ENCODE results near the gene CLEC1A.

The CLEC1A gene, protein sequence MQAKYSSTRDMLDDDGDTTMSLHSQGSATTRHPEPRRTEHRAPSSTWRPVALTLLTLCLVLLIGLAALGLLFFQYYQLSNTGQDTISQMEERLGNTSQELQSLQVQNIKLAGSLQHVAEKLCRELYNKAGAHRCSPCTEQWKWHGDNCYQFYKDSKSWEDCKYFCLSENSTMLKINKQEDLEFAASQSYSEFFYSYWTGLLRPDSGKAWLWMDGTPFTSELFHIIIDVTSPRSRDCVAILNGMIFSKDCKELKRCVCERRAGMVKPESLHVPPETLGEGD

DNA sequence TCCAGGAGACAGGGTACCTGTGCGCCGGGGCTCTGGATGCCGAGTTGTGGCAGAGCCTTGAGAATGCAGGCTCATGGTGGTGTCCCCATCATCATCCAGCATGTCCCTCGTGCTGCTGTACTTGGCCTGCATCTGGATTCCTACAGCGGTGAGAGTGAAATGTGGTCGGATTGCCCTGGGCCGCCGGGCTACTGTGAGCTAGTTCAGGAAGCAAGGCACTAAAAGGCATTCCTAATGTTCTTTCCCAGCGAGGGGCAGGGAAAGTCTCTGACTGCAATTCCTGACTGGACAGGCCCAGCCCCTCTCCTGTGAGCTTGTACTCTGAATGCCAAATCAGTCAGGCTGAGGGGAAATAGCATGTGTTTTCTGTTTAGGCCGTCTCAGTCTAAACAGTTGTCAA lies at the start of gene CLEC1A:
Gene CLEC1A (minus strand): TSS at position 195 of the 400 bp plus-strand sequence. CDS start 63 bp downstream, at position 132.
- no peak for DNase-seq

DNA sequence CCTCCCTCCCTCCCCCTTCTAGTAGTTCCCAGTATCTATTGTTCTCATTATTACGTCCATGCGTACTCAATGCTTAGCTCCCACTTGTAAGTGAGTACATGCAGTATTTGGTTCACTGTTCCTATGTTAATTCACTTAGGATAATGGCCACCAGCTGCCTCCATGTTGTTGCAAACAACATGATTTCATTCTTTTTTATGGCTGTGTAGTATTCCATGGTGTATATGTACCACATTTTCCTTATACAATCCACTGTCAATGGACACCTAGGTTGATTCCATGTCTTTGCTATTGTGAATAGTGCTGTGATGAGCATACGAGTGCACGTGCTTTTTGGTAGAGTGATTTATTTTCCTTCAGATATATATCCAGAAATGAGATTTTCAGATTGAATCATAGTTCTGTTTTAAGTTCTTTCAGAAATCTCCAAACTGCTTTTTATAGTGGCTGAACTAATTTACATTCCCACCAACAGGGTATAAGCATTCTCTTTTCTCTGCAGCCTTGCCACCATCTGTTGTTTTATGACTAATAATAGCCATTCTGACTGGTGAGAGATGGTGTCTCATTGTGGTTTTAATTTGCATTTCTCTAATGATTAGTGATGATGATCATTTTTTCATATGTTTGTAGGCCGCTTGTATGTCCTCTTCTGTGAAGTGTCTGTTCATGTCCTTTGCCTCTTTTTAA lies 49.1 kb upstream of the CLEC1A start:
- DNase-seq = no peak

DNA sequence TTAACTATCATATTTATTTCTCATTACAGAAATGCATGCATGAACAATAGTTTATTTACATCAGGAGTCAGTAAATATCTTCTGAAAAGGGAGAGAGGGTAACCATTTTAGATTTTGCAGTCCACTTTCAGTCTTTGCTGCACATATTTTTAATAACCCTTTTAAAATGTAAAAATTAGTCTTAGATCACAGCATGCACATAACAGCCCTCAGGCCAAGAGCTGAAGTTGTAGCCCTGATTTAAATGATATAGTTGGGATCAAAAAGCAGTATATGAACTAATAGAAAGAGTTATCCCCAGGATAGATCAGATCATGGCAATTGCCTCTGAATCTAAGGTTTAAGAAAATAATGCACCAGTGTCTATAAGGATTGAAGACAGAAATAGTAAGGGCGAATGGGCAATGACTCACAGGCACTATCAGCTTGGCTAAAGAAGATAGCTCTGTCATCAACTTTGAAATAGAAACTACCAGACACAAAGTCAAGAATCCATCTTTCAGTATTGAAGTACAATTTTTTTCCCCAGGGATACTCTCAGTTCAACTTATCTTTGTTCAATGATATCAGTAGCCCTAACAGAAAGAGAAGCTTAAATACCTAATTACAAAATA lies 44.3 kb upstream of the CLEC1A start:
- no peak for DNase-seq

DNA sequence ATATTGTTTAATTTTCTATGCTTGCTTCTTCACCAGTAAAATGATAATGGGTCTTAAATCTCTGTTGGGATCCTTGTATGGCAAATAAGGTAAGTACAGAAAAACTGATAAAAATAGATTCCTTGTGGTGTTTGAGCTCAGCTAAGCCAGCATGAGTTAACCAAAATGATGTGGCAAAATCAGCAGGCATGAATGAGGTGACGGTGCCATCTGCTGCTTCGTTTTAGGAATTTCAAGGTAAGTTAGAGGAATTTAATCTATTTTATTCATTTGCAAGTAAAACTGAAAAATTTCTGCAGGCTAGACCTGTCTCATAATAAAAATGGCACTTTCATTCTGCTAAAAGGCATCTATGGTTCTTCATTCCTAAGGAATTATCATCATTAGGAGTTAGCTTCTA lies 41.2 kb upstream of the CLEC1A start:
- peak; percentile 9 for DNase-seq

DNA sequence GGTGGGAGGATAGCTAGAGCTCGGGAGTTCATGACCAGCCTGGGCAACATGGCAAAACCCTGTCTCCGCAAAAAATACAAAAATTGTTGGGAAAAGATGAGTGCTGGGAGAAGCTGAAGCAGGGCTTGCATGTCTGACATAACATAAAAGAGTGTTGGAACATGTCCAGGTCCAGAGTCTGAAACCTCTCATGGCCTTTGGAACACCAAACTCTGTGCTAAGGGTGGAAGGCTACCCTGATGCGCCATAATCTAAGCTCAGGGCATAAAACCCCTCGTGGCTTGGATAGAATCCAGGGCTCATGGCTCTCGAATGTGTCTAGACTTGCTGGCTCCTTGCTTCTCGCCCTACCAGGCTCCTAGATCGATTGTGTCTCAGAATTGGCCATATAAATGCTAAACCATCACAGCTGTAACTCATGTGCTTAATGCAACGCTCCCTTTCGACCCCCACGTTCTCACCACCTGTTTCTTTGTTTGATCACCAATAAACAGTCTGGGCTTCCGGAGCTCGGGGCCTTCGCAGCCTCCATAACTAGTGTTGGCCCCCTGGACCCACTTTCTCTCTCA lies 37.9 kb upstream of the CLEC1A start:
- DNase-seq = peak; percentile 3

DNA sequence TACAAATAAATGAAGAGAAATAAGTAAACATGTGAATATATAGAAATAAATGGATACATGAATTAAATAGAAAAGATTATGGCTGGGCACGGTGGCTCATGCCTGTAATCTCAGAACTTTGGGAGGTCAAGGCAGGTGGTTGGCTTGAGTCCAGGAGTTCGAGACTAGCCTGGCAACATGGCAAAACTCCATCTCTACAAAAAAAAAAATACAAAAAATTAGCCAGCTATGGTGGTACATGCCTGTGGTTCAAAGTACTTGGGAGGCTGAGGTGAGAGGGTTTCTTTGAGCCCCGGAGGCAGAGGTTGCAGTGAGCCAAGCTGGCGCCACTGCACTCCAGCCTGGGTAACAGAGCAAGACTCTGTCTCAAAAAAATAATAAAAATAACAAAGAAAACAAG lies 36.3 kb upstream of the CLEC1A start:
- DNase-seq = no peak

DNA sequence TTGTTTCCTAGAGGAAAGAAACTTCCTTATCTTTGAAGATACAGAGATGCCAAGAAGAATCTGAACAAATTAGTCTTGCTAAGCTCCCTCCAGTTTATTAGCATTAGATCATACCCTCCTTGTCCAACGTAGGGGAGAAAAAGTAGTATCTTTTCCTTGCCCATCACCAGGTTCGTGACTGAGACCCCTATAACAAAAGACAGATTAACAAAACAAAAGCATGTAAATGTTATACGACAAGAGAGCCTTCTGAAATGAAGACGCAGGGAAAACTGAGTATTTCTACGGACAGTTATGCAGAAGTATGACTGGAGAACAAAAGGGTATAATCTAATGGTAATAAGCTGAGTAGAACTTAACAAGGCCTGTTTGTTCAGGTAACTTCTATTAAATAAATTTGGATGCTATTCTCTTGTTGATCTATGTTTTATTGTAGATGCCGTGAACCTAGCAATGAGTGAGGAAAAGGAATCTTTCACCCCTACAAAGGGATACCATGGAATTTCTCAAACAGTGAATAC lies 34.1 kb upstream of the CLEC1A start:
- no peak for DNase-seq

DNA sequence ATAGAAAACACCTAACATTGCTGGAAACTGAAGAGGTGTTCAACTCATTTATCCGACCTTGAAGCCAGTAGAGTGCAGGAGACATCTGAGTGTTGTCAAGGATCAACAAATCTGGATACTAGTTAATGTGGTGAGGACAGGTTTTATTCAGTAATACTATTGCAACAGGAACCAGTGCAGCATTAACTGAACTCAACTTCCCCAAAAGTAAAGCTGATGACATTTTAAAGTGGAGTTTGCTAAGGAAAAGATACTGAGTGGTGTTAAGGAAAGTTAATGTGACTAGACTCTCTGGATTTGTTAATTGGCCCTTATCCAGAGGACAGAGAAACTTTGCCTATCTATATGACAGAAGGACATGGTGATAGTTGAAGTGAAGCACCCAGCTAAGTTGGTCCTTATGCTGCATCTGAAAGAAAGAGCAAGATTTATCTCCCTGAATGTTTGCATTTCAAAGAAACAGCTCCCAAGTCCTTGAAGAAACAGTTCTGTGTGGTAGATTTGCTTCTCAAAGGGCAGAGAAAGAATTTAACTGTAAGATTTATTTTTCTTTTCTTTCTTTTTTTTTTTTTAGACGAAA lies 32.4 kb upstream of the CLEC1A start:
- DNase-seq = no peak

DNA sequence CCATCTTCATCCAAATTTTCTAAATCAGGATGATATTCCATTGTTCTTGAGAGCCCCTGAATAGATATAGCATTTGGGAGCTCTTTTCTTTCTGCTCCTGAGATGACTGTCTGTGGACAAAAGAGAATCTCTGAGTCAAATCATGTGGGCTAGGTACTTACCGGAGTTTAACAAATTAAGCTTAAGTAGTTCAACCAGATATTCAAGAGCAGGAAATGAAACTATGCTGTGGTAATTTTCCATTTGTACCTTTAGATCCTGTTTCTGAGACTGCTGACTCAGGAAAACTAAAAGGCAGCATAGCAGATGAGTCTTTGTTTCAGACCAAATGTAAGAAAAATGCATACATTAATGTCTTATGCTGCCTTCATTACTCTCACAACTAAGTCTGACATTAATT lies 31.3 kb upstream of the CLEC1A start, which contains the start of gene CLEC7A:
Gene CLEC7A (minus strand): TSS at position 158 of the 400 bp plus-strand sequence. CDS start 117 bp downstream, at position 41.
- no peak for DNase-seq

DNA sequence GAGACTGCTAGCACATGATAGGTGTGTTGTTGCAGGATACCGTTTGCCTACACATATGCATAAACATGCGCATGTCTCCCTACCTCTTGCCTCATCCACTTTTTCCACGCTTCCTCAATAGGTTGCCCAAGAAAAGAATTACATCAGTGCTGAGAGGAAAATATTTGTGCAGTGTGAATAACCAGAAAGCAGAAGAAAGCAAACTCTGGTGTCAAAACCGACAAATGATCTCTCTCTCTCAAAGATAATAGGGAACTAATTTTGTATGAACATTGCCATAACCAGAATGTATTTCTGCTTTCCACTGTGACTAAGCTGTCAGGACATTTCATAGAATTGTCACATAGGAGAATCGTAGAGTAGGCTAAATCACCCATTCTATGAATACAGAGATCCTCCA lies 29.9 kb upstream of the CLEC1A start:
- no peak for DNase-seq

DNA sequence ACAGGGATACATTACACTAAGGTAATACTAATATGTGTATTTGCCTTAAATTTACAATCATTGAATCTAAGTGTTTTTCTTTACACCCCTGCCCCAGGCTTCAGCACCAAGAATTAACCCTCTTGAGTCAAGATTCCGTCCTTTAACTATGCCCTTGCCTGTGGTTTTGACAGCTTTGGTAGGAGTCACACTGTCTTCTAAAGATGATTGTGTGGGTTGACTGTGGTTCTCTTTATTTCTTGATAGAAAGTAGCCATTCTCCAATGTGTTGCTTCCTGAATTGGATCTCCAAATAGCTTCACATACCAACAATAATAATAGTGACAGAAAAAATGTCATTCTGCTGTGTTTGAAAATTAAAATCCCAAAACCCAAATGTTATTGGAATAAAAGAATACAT lies 27.6 kb upstream of the CLEC1A start:
- no peak for DNase-seq

DNA sequence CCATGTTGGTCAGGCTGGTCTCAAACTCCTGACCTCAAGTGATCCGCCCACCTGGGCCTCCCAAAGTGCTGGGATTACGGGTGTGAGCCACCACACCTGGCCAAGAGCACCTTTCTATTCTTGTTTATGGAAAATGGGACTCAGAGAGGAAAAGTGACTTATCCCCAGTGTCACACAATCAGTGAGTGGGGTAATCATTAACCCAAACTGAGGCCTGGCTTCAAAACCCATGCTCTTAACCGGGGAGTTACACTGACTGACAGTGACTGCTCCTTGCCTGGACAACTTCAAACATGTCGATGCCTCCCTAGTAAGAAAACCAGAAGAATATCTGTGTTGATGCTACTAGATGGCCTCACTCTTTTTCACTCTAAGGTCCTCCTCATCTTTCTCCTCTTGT lies 23.9 kb upstream of the CLEC1A start:
- DNase-seq = no peak

DNA sequence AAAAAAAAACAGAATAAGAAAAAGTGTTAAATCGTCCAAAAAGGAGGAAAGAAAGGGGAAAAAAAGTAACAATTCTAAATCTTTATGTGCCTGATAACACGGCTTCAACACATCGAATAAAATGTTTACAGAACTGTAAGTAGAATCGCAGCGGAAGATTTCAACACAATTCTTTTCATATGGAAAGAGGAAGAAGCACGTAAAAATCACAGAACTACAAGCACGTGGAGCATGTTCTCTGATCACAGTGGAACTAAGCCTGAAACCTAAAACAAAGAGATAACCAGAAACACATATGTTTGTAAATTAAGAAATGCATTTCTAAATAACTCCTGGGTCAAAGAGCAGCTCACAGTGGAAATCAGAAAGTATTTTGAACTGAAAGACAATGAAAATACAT lies 22.5 kb upstream of the CLEC1A start:
- no peak for DNase-seq

DNA sequence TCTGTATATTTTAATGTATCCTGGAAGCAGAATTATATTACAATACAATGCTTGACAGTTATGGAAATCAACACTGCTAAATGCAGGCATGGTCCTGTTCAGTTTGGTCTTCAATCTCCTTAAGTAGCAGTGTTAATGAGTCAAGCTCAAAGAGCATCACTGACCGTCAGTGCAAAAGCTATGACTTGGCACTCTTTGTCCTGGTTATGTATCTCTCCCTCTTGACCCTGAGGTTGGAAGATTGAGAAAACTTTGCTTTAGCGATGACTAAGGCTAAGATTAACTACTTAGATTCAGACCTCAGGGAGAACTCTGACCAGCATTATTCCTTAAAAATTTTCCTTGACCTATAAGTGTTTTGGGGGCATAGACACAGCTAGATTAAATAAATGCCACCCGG lies 20.3 kb upstream of the CLEC1A start:
- no peak for DNase-seq

DNA sequence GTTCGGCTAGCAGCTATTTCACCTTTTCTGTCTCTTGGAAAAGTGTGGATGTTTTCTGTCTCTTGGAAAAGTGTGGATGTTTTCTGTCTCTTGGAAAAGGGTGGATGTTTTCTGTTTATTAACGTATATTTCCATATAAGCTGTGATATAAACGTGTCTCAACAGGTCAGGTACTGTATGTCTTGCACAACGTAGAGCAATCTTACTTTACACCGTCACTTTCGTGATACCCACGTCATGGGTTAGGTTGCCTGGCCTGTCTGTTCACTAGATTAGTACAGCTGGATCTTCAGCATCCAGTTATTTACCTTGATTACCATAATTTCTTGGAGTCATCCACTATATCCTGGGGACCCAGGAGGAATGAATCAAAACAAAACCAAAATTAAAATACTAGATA lies 17.1 kb upstream of the CLEC1A start:
- no peak for DNase-seq

DNA sequence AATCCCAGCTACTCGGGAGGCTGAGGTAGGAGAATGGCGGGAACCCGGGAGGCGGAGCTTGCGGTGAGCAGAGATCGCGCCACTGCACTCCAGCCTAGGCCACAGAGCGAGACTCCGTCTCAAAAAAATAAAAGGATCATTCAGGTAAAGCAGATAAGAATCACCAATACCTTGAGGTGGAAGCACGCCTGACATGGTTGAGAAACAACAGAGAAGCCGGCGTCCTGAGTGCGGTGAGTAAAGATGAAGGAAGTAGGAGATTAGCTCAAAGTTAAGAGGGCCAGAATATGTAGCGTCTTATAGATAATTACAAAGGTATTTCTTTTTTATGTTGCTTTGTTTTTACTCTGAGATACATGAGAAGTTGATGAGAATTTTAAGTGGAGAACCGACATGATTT lies 16.5 kb upstream of the CLEC1A start:
- no peak for DNase-seq

DNA sequence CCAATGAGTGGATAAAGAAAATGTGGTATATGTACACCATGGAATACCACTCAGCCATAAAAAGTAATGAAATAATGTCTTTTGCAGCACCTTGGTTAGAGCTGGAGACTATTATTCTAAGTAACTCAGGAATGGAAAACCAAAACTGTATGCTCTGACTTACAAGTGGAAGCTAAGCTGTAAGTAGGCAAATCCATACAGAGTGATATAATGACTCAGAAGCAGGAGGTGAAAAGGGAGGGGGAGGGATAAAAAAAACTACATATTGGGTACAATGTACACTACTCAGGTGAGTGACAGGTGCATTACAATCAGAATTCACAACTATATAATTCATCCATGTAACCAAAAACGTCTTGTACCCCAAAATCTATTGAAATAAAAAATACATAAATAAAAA lies 15.1 kb upstream of the CLEC1A start:
- DNase-seq = no peak

DNA sequence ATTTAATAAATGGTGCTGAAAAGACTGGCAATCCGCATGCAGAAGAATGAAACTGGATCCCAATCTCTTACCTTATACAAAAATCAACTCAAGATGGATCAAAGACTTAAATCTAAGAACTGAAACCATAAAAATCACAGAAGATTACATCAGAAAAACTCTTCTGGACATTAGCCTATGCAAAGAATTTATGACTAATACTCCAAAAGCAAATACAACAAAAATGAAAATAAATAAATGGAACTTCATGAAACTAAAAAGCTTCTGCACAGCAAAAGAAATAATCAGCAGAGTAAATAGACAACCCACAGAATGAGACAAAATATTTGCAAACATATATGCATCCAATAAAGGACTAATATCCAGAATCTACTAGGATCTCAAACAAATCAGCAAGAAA lies 14.3 kb upstream of the CLEC1A start:
- no peak for DNase-seq

DNA sequence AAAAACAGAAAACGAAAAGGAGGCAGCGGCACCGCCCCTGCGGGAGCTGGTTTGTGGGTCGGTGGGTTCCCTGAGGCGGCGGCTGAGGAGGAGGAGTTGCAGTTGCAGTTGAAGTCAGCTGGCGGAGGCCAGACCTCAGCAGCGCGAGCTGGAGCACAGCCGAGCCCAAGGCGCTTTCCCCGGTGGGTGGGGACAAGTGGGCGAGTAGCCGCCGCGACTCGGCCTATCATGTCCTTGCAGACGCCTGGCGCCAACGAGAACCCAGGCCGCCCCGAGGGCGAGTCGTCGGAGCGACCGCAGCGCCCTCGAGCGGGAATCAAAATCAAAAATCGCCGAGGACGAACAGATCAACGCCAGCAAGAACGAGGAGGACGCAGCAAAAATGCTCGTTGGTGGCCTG lies 12.7 kb upstream of the CLEC1A start:
- DNase-seq = no peak

DNA sequence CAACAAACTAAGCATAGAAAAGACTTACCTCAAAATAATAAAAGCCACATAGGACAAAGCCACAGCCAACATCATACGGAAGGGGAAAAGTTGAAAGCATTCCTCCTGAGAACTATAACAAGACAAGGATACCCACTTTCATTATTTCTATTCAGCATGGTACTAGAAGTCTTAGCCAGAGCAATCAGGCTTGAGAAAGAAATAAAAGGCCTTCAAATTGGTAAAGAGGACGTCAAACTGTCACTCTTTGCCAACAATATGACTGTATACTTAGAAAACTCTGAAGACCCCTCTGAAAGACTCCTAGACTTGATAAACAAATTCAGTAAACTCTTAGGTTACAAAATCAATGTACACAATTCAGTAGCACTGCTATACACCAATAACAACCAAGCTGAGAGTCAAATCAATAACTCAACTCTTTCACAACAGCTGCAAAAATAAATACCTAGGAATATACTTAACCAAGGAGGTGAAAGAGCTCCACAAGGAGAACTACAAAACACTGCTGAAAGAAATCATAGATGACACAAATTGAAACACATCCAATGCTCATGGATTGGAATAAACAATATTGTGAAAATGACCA lies 11.6 kb upstream of the CLEC1A start:
- no peak for DNase-seq

DNA sequence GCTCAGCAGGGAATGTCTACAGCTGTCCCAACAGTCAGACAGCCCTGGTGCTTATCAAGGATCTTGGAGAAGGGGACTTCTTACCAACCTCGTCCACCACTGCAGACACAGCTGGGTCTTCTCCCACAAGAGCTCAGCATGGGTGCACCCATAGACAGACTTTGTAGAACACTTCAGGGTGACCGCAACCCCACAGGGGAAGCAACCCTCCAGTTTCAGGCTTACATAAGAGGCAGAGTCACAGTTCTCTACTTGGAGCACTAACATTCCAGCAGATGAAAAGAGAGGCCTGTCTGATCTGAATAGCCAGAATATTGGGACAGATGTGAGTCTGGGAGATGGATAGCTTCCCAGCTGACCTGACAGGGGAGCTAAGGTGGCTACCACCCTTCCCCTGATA lies 3.5 kb upstream of the CLEC1A start:
- no peak for DNase-seq

DNA sequence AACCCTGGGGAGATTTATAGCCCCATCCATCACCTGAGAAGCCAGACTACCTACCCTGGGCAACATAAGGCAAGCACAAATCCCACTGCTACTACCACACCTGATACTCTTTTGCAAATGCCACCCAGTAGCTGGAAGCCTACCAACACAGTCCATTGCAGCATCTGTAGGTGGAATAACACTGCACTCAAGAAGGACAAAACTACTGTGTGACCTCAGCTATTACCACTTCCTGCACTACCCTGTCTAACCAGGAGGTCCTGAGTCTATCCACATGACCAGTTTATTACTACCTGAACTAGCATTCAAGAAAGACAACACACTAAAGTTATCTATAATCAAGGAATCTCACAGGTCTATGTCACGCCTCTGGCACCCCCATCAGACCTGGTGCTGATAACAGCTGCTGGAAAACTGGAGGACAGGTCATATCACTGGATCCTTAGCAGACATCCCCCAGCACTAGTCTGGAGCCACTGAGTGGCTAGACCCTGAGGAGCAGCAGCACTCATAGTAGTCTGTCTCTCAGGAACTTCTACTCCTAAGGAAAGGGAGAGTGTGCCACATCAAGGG lies 2.9 kb upstream of the CLEC1A start:
- no peak for DNase-seq

Data from NCI-H69 (cell line).